Tibial artery (tissue), 4 donors: ENCODE data around the gene APOC1.
"Not testable (repeated sequence)": the region's sequence is repeated elsewhere in the genome, so short reads cannot be mapped to it uniquely, and the experiment has no call there.

ENCODE experiments used
- DNase-seq, 2 donors: peaks; one replicate each; pipeline ENCODE4 v3.0.0-alpha.2; 2019
- H3K27ac ChIP-seq, 2 donors: fragments of 200-600 bp; sonication (generic) in 1 of 2; 1 replicate in 1 of 2; 2 replicates in 1 of 2; pipeline ENCODE4 v1.5.1; 2018 to 2019; ENCODE audit warnings: mild to moderate bottlenecking in 1 of 2
- H3K27me3 ChIP-seq, 2 donors: fragments of 200-600 bp; sonication (generic) in 1 of 2; one replicate each; pipeline versions ENCODE4 v1.5.1 to v1.6.0; 2016 to 2019
- H3K36me3 ChIP-seq, 3 donors: fragments of 200-600 bp; sonication (generic) in 2 of 3; one replicate each; pipeline ENCODE4 v1.5.1; 2016 to 2019; ENCODE audit warnings: mild to moderate bottlenecking in 2 of 3
- H3K4me1 ChIP-seq, 4 donors: fragments of 200-600 bp; sonication (generic) in 2 of 4; 1 replicate in 3 of 4; 2 replicates in 1 of 4; pipeline ENCODE4 v1.5.1; 2016 to 2019
- H3K4me3 ChIP-seq, 2 donors: fragments of 200-600 bp; sonication (generic) in 1 of 2; 1 replicate in 1 of 2; 2 replicates in 1 of 2; pipeline ENCODE4 v1.5.1; 2018 to 2019; ENCODE audit warnings: mild to moderate bottlenecking in 2 of 2
- H3K9me3 ChIP-seq, 3 donors: fragments of 200-600 bp; sonication (generic) in 1 of 3; one replicate each; pipeline ENCODE4 v1.5.1; 2016 to 2019
- intact Hi-C: fragments of 100-400 bp; cut with DNase I; formaldehyde crosslinking; loops from one replicate; pipeline ENCODE4 v1.15.0; 2023; ENCODE audit warnings: low total_unique reads
- TF ChIP-seq, protein P1 (sequence below), 2 experiments: fragments of 200-600 bp in 1 of 2; fragments of 450-650 bp in 1 of 2; IDR thresholded peaks; one replicate each; pipeline ENCODE4 v1.5.1; 2017 to 2019; ENCODE audit warnings: antibody characterized with exemption in 2 of 2, mild to moderate bottlenecking in 1 of 2, moderate library complexity in 1 of 2

APOC1 gene

DNA sequence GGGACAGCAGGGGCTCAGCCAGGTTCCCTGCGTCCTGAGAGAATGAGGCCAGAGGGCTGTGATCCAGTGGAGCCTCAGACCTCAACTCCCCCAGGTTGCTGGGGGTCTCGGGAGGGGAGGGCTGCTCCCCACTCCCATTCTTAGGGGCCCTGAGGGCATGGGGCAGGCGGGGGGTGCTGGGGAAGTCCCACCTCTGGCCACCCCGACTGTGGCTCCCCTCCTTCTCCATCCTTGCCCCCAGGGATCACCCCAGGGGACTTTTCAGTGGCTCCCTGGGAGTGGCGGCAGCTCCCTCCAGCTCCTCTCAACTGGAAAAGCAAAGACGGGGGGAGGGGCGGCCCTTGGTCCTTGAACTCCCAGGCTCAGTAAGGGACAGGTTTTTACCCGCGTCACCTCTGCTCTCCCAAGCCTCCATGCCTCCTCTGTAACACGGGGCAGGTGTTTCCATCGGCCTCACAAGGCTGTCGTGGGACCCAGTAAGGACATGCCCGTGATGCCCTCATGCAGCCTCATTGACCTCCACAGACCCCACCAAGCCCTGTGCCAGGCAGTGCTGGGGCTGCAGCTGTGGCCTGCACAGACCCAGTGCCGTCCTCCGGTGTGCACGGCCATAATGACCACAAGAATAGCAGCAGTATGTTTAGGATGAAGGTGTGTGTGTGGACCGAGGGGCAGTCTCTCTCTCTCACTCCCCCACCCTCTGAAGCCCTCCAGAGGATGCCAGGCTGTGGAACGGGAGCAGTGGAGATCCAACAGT, 34.9 kb upstream of the APOC1 start:
- no peak for DNase-seq
- Histone ChIP-seq H3K4me1 (peaks cover 0 to 13% (median 6%) of the 10 kb centered on the region in 4 donors), H3K27ac (no peak overlapping the region), H3K4me3 (no peak overlapping the region), H3K9me3 (no peaks in the 10 kb centered on the region), H3K27me3 (no peaks in the 10 kb centered on the region), H3K36me3 (peaks cover 31 to 69% (median 46%) of the 10 kb centered on the region in 3 donors)
- intact Hi-C loops, result no loop called here
- TF ChIP-seq, protein P1, sequence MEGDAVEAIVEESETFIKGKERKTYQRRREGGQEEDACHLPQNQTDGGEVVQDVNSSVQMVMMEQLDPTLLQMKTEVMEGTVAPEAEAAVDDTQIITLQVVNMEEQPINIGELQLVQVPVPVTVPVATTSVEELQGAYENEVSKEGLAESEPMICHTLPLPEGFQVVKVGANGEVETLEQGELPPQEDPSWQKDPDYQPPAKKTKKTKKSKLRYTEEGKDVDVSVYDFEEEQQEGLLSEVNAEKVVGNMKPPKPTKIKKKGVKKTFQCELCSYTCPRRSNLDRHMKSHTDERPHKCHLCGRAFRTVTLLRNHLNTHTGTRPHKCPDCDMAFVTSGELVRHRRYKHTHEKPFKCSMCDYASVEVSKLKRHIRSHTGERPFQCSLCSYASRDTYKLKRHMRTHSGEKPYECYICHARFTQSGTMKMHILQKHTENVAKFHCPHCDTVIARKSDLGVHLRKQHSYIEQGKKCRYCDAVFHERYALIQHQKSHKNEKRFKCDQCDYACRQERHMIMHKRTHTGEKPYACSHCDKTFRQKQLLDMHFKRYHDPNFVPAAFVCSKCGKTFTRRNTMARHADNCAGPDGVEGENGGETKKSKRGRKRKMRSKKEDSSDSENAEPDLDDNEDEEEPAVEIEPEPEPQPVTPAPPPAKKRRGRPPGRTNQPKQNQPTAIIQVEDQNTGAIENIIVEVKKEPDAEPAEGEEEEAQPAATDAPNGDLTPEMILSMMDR (IDR thresholded peaks at IDR 0.05), result no peak

DNA sequence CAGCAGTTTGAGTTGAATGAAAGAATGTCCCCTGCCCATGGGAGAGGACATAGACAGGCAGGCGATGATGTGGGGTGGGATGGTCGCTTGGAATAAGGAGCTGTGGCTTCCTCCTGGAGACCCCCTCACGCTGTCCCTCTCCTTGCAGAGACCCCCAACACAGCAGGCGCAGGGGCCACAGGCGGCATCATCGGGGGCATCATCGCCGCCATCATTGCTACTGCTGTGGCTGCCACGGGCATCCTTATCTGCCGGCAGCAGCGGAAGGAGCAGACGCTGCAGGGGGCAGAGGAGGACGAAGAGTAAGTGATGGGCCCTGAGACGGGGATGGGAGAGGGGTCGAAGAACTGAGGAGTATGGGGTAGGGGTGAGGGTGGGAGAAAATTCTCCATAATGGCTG, 32.3 kb upstream of the APOC1 start:
- intact Hi-C loops, result no loop called here

DNA sequence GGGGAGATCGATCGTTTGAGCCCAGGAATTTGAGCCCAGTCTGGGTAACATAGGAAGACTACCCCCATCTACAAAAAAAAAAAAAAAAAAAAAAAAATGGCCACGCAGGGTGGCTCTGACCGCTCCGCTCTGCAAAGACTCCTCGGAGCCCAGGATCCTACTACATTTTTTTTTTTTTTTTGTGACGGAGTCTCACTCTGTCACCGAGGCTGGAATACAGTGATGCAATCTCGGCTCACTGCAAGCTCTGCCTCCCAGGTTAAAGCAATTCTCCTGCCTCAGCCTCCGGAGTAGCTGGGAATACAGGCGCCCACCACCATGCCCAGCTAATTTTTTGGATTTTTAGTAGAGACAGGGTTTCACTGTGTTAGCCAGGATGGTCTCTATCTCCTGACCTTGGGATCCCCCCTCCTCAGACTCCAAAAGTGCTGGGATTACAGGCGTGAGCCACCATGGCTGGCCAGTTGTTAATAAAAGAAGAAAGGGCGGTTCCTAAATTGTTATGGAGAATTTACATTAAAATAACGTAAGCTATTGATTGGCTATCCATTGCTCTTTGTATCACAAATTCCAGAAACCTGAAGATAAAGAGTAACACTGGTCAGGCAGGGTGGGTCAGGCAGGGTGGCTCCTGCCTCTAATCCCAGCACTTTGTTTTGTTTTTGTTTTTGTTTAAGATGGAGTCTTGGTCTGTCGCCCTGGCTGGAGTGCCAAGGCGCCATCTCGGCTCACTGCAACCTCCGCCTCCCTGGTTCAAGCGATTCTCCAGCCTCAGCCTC, 31.6 kb upstream of the APOC1 start:
- H3K36me3 ChIP-seq, result peaks cover 19 to 66% (median 27%) of the 10 kb centered on the region in 3 donors
- H3K27ac ChIP-seq, DNase-seq, H3K9me3 ChIP-seq, H3K4me3 ChIP-seq, intact Hi-C loops, H3K27me3 ChIP-seq: not testable (repeated sequence)
- peaks cover 0 to 15% (median 6%) of the 10 kb centered on the region in 4 donors for H3K4me1 ChIP-seq

More for the DNA sequence above, 32.3 kb upstream of the APOC1 start:
- H3K4me3 ChIP-seq, result no peak overlapping the region
- H3K9me3 ChIP-seq, result no peaks in the 10 kb centered on the region
- H3K27me3 ChIP-seq, result no peaks in the 10 kb centered on the region
- DNase-seq, result no peak
- H3K27ac ChIP-seq, result no peak overlapping the region
- TF ChIP-seq, protein P1 (IDR thresholded peaks at IDR 0.05), result no peak
- H3K36me3 ChIP-seq, result peaks cover 19 to 66% (median 25%) of the 10 kb centered on the region in 3 donors
- H3K4me1 ChIP-seq, result peaks cover 0 to 15% (median 6%) of the 10 kb centered on the region in 4 donors

DNA sequence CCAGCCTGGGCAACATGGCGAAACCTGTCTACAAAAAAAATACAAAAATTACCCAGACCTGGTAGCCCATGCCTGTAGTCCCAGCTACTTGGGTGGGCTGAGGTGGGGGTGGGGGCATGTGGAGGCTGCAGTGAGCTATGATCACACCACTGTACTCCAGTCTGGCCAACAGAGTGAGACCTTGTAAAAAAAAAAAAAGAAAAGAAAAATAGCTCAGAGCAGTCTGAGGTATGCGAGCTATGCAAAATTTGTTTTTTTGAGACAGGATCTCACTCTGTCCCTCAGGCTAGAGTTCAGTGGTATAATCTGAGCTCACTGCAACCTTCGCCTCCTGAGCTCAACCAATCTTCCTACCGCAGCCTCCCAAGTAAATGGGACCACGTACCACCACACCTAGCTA, 30.5 kb upstream of the APOC1 start:
- Histone ChIP-seq H3K4me3 (no peak overlapping the region), H3K4me1 (peaks cover 0 to 15% (median 4%) of the 10 kb centered on the region in 4 donors), H3K9me3 (no peaks in the 10 kb centered on the region), H3K27ac (peak overlapping the region in 1 of 2 donors; percentile 22), H3K36me3 (peaks cover 25 to 66% (median 26%) of the 10 kb centered on the region in 3 donors), H3K27me3 (no peaks in the 10 kb centered on the region)
- TF ChIP-seq, protein P1 (IDR thresholded peaks at IDR 0.05), result no peak
- intact Hi-C loops, result no loop called here
- no peak for DNase-seq

DNA sequence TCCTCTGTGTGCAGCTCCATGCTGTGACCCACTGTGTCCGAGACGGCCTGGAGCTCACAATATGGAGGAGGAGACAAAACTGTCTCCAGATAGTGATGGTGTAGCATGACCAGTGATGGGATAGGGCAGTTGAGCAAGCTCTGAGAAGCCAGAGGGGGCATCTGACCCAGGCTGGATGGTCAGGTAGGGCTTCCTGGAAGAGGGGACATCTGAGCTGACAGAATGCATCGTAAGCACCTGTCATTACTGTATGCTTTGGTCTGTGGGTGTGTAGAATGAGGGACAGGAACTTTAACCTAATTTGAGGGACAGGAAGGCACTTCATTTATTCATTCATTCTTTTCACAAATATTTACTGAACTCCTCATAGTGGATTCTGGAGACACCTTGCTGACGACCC, 29.8 kb upstream of the APOC1 start:
- no peaks in the 10 kb centered on the region for H3K9me3 ChIP-seq
- H3K4me3 ChIP-seq, result no peak overlapping the region
- DNase-seq, result no peak
- TF ChIP-seq, protein P1 (IDR thresholded peaks at IDR 0.05), result no peak
- intact Hi-C loops, result no loop called here
- H3K36me3 ChIP-seq, result peaks cover 21 to 59% (median 25%) of the 10 kb centered on the region in 3 donors
- H3K27ac ChIP-seq, result no peak overlapping the region
- peaks cover 0 to 20% (median 7%) of the 10 kb centered on the region in 4 donors for H3K4me1 ChIP-seq
- H3K27me3 ChIP-seq, result no peaks in the 10 kb centered on the region

DNA sequence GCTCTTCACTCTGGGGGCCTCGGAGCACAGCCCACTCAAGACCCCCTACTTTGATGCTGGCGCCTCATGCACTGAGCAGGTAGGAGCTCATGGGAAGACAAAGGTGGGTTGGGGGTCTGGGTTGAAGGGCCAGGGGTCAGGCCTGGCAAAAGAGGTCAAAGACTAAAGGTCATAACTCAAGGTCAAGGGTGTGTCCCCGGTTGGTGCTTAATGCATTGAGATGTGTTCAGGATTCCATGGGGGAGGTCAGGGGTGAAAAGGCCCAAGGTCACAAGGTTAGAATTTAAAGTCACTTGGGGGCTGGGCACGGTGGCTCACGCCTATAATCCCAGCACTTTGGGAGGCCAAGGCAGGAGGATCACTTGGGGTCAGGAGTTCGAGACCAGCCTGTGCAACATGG, 28.3 kb upstream of the APOC1 start:
- Histone ChIP-seq H3K36me3 (peaks cover 21 to 53% (median 25%) of the 10 kb centered on the region in 3 donors), H3K4me1 (peaks cover 0 to 27% (median 13%) of the 10 kb centered on the region in 4 donors), H3K4me3 (no peak overlapping the region), H3K27ac (no peak overlapping the region), H3K27me3 (no peaks in the 10 kb centered on the region), H3K9me3 (no peaks in the 10 kb centered on the region)
- no peak for DNase-seq
- TF ChIP-seq, protein P1 (IDR thresholded peaks at IDR 0.05), result no peak
- intact Hi-C loops, result no loop called here
